GM11168 (cell line): Measurements from ENCODE around the gene PLXDC1.

Source experiments
- in situ Hi-C: fragments of 300-500 bp; cut with MboI; formaldehyde crosslinking; loops from one replicate; pipeline ENCODE4 v1.12.0; 2022; ENCODE audit warnings: low sequenced_read_pairs; ENCODE audit not compliant: unreplicated experiment

Gene PLXDC1

GRCh38 chr17:39158623-39159022, 7.2 kb upstream of the PLXDC1 start:
- in situ Hi-C loops: loop anchor here (5.0 to 10.0 kb wide), 2 partner anchors 86 to 174 kb away; no protein-coding TSS in a partner anchor

- in situ Hi-C loops: loop anchor here (5.0 to 10.0 kb wide), 2 partner anchors 84 to 172 kb away; no protein-coding TSS in a partner anchor
Observed at GRCh38 chr17:39156491-39156890, 5.1 kb upstream of the PLXDC1 start.

GRCh38 chr17:39155654-39156053, 4.2 kb upstream of the PLXDC1 start:
- in situ Hi-C loops: loop anchor here (5.0 to 10.0 kb wide), 2 partner anchors 83 to 171 kb away; no protein-coding TSS in a partner anchor

- in situ Hi-C loops: loop anchor here (10.0 kb wide), 1 partner anchor 169 kb away; no protein-coding TSS in a partner anchor
Observed at GRCh38 chr17:39153599-39154051, 2.2 kb upstream of the PLXDC1 start.

GRCh38 chr17:39151943-39152818, 744 bp upstream of the PLXDC1 start:
- in situ Hi-C loops: loop anchor here (10.0 kb wide), 1 partner anchor 167 kb away; no protein-coding TSS in a partner anchor

- in situ Hi-C loops: loop anchor here (10.0 kb wide), 1 partner anchor 166 kb away; no protein-coding TSS in a partner anchor
Observed at GRCh38 chr17:39150795-39151149, 665 bp downstream of the PLXDC1 start.

- in situ Hi-C loops: loop anchor here (10.0 kb wide), 1 partner anchor 165 kb away; no protein-coding TSS in a partner anchor
Observed at GRCh38 chr17:39150104-39150634, 1.3 kb downstream of the PLXDC1 start.

GRCh38 chr17:39147221-39148185, 3.9 kb downstream of the PLXDC1 start:
- in situ Hi-C loops: no loop called here

GRCh38 chr17:39146273-39146672, 5.2 kb downstream of the PLXDC1 start:
- in situ Hi-C loops: no loop called here

- in situ Hi-C loops: no loop called here
Observed at GRCh38 chr17:39145143-39145542, 6.3 kb downstream of the PLXDC1 start.

GRCh38 chr17:39144416-39144840, 7.0 kb downstream of the PLXDC1 start:
- in situ Hi-C loops: no loop called here

GRCh38 chr17:39143552-39144093, 7.8 kb downstream of the PLXDC1 start:
- in situ Hi-C loops: no loop called here

GRCh38 chr17:39141915-39142664, 9.3 kb downstream of the PLXDC1 start:
- in situ Hi-C loops: no loop called here

- in situ Hi-C loops: no loop called here
Observed at GRCh38 chr17:39141294-39141693, 10.1 kb downstream of the PLXDC1 start.

GRCh38 chr17:39139561-39139960, 11.9 kb downstream of the PLXDC1 start:
- in situ Hi-C loops: no loop called here

- in situ Hi-C loops: no loop called here
Observed at GRCh38 chr17:39139161-39139511, 12.3 kb downstream of the PLXDC1 start.

- in situ Hi-C loops: no loop called here
Observed at GRCh38 chr17:39138431-39139160, 12.8 kb downstream of the PLXDC1 start.

- in situ Hi-C loops: no loop called here
Observed at GRCh38 chr17:39134878-39135277, 16.6 kb downstream of the PLXDC1 start.
